HepG2 (cell line): ENCODE data around the gene FASTK. TPM values are rescaled to one million over a fixed set of nuclear protein-coding genes. Genes with fewer than 3 reads are reported as not detected.

Experiments
- ARID2 ChIP-seq: sonication (generic); formaldehyde crosslinking; IDR thresholded peaks from 2 replicates; pipeline ENCODE4 v1.8.1; 2022; ENCODE audit warnings: mild to moderate bottlenecking, missing genetic modification reagents, borderline replicate concordance
- CENPT ChIP-seq: sonication (generic); formaldehyde crosslinking; IDR thresholded peaks from 2 replicates; pipeline ENCODE4 v1.8.0; 2022; ENCODE audit warnings: low read depth, mild to moderate bottlenecking, moderate library complexity, missing genetic modification reagents
- FOXO1 ChIP-seq: sonication (generic); formaldehyde crosslinking; IDR thresholded peaks from 2 replicates; pipeline ENCODE4 v1.4.0; 2020; ENCODE audit warnings: missing genetic modification reagents
- KDM2A ChIP-seq: sonication (generic); formaldehyde crosslinking; IDR thresholded peaks from 2 replicates; pipeline ENCODE4 v1.4.0; 2020; ENCODE audit warnings: low read depth, missing genetic modification reagents, borderline replicate concordance
- MAX ChIP-seq: IDR thresholded peaks from 2 replicates; pipeline ENCODE4 v1.6.1; 2012; ENCODE audit warnings: inconsistent platforms
- MXD4 ChIP-seq: IDR thresholded peaks from 2 replicates; pipeline ENCODE4 v1.6.1; 2016; ENCODE audit warnings: mild to moderate bottlenecking, missing biosample characterization, missing genetic modification reagents
- NAIF1 ChIP-seq: sonication (generic); formaldehyde crosslinking; IDR thresholded peaks from 2 replicates; pipeline ENCODE4 v1.5.0; 2020; ENCODE audit warnings: mild to moderate bottlenecking, missing genetic modification reagents, borderline replicate concordance
- SALL1 ChIP-seq: sonication (generic); formaldehyde crosslinking; IDR thresholded peaks from 2 replicates; pipeline ENCODE4 v1.8.0; 2022; ENCODE audit warnings: mild to moderate bottlenecking, missing genetic modification reagents
- SP1 ChIP-seq, 2 experiments: fragments of 450-650 bp in 1 of 2; sonication (generic) in 1 of 2; formaldehyde crosslinking in 1 of 2; IDR thresholded peaks; 2 replicates each; pipeline versions ENCODE4 v1.4.0 to v1.6.1; 2016 to 2020; ENCODE audit warnings: missing genetic modification reagents in 1 of 2
- ZNF766 ChIP-seq: sonication (generic); formaldehyde crosslinking; IDR thresholded peaks from 2 replicates; pipeline ENCODE4 v1.5.0; 2020; ENCODE audit warnings: missing genetic modification reagents, borderline replicate concordance
- ZNF768 ChIP-seq: sonication (generic); formaldehyde crosslinking; IDR thresholded peaks from 2 replicates; pipeline ENCODE4 v1.4.0; 2020; ENCODE audit warnings: missing genetic modification reagents
- polyA plus RNA-seq, 8 experiments: library from polyadenylated mRNA; depleted of rRNA in 3 of 8; stranded (reverse) in 7 of 8; unstranded in 1 of 8; fragments of >200 nt; fragmentation: Illumina TruSeq in 4 of 8; extraction: Trizol in 4 of 8; gene quantifications; 2 replicates each; pipeline versions ENCODE4 v1.2.1 to v1.2.3, GENCODE V29; 2011 to 2016; ENCODE audit warnings: low read depth in 4 of 8, missing spikeins in 1 of 8, mixed read lengths in 1 of 8; ENCODE audit not compliant: insufficient read depth in 1 of 8
- total RNA-seq, 5 experiments: library from RNA; depleted of rRNA; stranded (reverse); fragments of >200 nt; fragmentation: Illumina TruSeq; extraction: Trizol; gene quantifications; 2 replicates each; pipeline ENCODE4 v1.2.3, GENCODE V29; 2016; ENCODE audit warnings: low read depth in 1 of 5
- TF ChIP-seq, protein P1 (sequence below), 2 experiments: IDR thresholded peaks; 2 replicates each; pipeline ENCODE4 v1.6.1; 2011 to 2012; ENCODE audit warnings: low read length in 2 of 2, borderline replicate concordance in 1 of 2, low read depth in 1 of 2, mild to moderate bottlenecking in 1 of 2, moderate library complexity in 1 of 2
- TF ChIP-seq, protein P2 (sequence below): sonication (generic); formaldehyde crosslinking; IDR thresholded peaks from 2 replicates; pipeline ENCODE4 v1.4.0; 2020; ENCODE audit warnings: missing genetic modification reagents
- TF ChIP-seq, protein P3 (sequence below): IDR thresholded peaks from 2 replicates; pipeline ENCODE4 v1.4.0; 2020; ENCODE audit warnings: mild to moderate bottlenecking, missing genetic modification reagents
- TF ChIP-seq, protein P4 (sequence below): sonication (generic); formaldehyde crosslinking; IDR thresholded peaks from 2 replicates; pipeline ENCODE4 v1.4.0; 2020; ENCODE audit warnings: missing genetic modification reagents

FASTK gene
- total and polyA plus RNA-seq, 2 of the 13 experiments (the other 11 are each of a cell fraction or from before 2014, with no cell fraction given) = 52.9 to 55.7 TPM

DNA sequence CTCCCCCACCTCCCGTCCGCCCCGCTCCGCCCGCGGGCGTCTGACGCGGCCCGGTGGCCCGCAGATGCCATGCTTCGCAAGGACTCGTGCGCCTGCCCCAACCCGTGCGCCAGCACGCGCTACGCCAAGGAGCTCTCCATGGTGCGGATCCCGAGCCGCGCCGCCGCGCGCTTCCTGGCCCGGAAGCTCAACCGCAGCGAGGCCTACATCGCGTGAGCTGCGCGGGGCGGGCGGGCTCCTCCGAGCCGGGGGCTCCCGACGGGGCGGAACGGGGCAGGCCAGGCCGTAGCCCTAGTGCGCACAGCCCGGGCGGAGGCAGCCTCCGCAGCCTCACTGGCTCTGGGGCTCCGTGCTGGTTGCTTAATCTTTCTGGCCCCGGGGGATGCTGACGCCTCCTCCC, 29.5 kb downstream of the FASTK start (continued):
- TF ChIP-seq, protein P1, sequence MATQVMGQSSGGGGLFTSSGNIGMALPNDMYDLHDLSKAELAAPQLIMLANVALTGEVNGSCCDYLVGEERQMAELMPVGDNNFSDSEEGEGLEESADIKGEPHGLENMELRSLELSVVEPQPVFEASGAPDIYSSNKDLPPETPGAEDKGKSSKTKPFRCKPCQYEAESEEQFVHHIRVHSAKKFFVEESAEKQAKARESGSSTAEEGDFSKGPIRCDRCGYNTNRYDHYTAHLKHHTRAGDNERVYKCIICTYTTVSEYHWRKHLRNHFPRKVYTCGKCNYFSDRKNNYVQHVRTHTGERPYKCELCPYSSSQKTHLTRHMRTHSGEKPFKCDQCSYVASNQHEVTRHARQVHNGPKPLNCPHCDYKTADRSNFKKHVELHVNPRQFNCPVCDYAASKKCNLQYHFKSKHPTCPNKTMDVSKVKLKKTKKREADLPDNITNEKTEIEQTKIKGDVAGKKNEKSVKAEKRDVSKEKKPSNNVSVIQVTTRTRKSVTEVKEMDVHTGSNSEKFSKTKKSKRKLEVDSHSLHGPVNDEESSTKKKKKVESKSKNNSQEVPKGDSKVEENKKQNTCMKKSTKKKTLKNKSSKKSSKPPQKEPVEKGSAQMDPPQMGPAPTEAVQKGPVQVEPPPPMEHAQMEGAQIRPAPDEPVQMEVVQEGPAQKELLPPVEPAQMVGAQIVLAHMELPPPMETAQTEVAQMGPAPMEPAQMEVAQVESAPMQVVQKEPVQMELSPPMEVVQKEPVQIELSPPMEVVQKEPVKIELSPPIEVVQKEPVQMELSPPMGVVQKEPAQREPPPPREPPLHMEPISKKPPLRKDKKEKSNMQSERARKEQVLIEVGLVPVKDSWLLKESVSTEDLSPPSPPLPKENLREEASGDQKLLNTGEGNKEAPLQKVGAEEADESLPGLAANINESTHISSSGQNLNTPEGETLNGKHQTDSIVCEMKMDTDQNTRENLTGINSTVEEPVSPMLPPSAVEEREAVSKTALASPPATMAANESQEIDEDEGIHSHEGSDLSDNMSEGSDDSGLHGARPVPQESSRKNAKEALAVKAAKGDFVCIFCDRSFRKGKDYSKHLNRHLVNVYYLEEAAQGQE (IDR thresholded peaks at IDR 0.05; ENCODE audit: borderline replicate concordance in 1 of 2, low read depth in 1 of 2, low read length in 2 of 2) = peak; percentile 81 to 91
- TF ChIP-seq SALL1 (CRISPR knock-in tag) (peak; percentile 14; the same call in 1 of the 2 replicates), MXD4 (CRISPR knock-in tag) (0 out of 2 replicates have a peak, but pooled peaks have one; percentile 44), NAIF1 (CRISPR knock-in tag) (no peak), SP1 (IDR thresholded peaks at IDR 0.05) (no peak), SP1 (CRISPR knock-in tag; IDR thresholded peaks at IDR 0.05) (no peak), ZNF768 (CRISPR knock-in tag) (peak; percentile 28; the same call in 1 of the 2 replicates), ZNF766 (CRISPR knock-in tag) (no peak), FOXO1 (no peak), ARID2 (CRISPR knock-in tag) (no peak), CENPT (CRISPR knock-in tag) (no peak), MAX (peak; percentile 52), KDM2A (peak; percentile 61; the same call in 1 of the 2 replicates)
- TF ChIP-seq, protein P2, sequence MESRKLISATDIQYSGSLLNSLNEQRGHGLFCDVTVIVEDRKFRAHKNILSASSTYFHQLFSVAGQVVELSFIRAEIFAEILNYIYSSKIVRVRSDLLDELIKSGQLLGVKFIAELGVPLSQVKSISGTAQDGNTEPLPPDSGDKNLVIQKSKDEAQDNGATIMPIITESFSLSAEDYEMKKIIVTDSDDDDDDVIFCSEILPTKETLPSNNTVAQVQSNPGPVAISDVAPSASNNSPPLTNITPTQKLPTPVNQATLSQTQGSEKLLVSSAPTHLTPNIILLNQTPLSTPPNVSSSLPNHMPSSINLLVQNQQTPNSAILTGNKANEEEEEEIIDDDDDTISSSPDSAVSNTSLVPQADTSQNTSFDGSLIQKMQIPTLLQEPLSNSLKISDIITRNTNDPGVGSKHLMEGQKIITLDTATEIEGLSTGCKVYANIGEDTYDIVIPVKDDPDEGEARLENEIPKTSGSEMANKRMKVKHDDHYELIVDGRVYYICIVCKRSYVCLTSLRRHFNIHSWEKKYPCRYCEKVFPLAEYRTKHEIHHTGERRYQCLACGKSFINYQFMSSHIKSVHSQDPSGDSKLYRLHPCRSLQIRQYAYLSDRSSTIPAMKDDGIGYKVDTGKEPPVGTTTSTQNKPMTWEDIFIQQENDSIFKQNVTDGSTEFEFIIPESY = peak; percentile 88
- TF ChIP-seq, protein P3, sequence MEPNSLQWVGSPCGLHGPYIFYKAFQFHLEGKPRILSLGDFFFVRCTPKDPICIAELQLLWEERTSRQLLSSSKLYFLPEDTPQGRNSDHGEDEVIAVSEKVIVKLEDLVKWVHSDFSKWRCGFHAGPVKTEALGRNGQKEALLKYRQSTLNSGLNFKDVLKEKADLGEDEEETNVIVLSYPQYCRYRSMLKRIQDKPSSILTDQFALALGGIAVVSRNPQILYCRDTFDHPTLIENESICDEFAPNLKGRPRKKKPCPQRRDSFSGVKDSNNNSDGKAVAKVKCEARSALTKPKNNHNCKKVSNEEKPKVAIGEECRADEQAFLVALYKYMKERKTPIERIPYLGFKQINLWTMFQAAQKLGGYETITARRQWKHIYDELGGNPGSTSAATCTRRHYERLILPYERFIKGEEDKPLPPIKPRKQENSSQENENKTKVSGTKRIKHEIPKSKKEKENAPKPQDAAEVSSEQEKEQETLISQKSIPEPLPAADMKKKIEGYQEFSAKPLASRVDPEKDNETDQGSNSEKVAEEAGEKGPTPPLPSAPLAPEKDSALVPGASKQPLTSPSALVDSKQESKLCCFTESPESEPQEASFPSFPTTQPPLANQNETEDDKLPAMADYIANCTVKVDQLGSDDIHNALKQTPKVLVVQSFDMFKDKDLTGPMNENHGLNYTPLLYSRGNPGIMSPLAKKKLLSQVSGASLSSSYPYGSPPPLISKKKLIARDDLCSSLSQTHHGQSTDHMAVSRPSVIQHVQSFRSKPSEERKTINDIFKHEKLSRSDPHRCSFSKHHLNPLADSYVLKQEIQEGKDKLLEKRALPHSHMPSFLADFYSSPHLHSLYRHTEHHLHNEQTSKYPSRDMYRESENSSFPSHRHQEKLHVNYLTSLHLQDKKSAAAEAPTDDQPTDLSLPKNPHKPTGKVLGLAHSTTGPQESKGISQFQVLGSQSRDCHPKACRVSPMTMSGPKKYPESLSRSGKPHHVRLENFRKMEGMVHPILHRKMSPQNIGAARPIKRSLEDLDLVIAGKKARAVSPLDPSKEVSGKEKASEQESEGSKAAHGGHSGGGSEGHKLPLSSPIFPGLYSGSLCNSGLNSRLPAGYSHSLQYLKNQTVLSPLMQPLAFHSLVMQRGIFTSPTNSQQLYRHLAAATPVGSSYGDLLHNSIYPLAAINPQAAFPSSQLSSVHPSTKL (CRISPR knock-in tag) = no peak
- TF ChIP-seq, protein P4, sequence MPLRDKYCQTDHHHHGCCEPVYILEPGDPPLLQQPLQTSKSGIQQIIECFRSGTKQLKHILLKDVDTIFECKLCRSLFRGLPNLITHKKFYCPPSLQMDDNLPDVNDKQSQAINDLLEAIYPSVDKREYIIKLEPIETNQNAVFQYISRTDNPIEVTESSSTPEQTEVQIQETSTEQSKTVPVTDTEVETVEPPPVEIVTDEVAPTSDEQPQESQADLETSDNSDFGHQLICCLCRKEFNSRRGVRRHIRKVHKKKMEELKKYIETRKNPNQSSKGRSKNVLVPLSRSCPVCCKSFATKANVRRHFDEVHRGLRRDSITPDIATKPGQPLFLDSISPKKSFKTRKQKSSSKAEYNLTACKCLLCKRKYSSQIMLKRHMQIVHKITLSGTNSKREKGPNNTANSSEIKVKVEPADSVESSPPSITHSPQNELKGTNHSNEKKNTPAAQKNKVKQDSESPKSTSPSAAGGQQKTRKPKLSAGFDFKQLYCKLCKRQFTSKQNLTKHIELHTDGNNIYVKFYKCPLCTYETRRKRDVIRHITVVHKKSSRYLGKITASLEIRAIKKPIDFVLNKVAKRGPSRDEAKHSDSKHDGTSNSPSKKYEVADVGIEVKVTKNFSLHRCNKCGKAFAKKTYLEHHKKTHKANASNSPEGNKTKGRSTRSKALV (CRISPR knock-in tag) = peak; percentile 97
